ENCODE data around the gene WNT11. TPM values are rescaled to one million over a fixed set of nuclear protein-coding genes. Genes with fewer than 3 reads are reported as not detected.

WNT11 gene
- total RNA-seq, 1 experiment from 2014 or later: not detected

DNA sequence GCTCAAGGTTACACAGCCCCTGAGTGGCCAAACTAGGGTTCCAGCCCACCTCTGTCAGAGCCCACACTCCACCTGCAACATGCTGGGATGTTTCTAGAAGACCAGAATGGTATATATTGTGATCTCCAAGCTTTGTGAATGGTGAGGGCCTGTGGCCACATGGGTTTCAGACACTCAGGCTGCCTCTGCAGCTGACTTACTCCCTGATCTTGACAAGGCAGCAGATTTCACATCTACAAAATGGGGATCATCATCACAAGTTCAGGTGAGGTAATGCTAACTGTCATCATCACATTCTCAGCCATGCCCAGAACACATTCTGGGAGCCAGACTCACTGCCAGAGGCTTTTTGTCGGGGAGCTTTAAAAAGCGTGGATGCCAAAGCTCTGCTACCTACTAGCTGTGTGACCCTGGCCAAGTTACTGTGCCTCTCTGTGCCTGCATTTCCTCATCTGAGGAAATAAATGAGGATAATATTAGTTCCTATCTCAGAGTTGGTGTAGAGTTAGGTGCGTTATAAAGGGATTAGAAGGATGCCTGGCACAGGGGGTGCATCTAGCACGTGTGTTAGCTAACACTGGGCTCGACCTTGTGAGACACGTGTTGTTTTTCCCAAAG is 24.9 kb upstream of the WNT11 start:
- DNase-seq: no peak
- no peak overlapping the region for H3K4me3 ChIP-seq
- no peak overlapping the region for H2AFZ ChIP-seq
- H3K36me3 ChIP-seq (ENCODE audit: low read depth): no peaks in the 10 kb centered on the region
- no peaks in the 10 kb centered on the region for H3K9me2 ChIP-seq (ENCODE audit: insufficient read depth)
- no peak overlapping the region for H3K4me2 ChIP-seq
- BruUV-seq (replicated peaks): no TSS peak
- ChIA-PET CTCF (no interaction called here), POLR2A (ENCODE audit: unreplicated experiment) (no interaction called here)
- H3K79me2 ChIP-seq (ENCODE audit: low read depth): no peaks in the 10 kb centered on the region
- H3K4me1 ChIP-seq (replicated peaks; ENCODE audit: insufficient read depth): peaks cover 14% of the 10 kb centered on the region
- H3K27ac ChIP-seq: no peak overlapping the region
- H3K9me3 ChIP-seq (ENCODE audit: insufficient read depth, low read depth): no peaks in the 10 kb centered on the region
- no peaks in the 10 kb centered on the region for H4K20me1 ChIP-seq (ENCODE audit: insufficient read depth)
- intact Hi-C loops (cut with micrococcal nuclease; ENCODE audit: unreplicated experiment): no loop called here
- no peak for TF ChIP-seq EZH2 (IDR thresholded peaks at IDR 0.05; ENCODE audit: low read depth)
- TF ChIP-seq, protein P1, sequence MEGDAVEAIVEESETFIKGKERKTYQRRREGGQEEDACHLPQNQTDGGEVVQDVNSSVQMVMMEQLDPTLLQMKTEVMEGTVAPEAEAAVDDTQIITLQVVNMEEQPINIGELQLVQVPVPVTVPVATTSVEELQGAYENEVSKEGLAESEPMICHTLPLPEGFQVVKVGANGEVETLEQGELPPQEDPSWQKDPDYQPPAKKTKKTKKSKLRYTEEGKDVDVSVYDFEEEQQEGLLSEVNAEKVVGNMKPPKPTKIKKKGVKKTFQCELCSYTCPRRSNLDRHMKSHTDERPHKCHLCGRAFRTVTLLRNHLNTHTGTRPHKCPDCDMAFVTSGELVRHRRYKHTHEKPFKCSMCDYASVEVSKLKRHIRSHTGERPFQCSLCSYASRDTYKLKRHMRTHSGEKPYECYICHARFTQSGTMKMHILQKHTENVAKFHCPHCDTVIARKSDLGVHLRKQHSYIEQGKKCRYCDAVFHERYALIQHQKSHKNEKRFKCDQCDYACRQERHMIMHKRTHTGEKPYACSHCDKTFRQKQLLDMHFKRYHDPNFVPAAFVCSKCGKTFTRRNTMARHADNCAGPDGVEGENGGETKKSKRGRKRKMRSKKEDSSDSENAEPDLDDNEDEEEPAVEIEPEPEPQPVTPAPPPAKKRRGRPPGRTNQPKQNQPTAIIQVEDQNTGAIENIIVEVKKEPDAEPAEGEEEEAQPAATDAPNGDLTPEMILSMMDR (conservative IDR thresholded peaks at IDR 0.05): no peak
- no peaks in the 10 kb centered on the region for H3K27me3 ChIP-seq (ENCODE audit: insufficient read depth, low read depth)
- peaks cover 12% of the 10 kb centered on the region; the same call in 1 of the 2 replicates for H3F3A ChIP-seq (ENCODE audit: insufficient read depth, low read depth)

DNA sequence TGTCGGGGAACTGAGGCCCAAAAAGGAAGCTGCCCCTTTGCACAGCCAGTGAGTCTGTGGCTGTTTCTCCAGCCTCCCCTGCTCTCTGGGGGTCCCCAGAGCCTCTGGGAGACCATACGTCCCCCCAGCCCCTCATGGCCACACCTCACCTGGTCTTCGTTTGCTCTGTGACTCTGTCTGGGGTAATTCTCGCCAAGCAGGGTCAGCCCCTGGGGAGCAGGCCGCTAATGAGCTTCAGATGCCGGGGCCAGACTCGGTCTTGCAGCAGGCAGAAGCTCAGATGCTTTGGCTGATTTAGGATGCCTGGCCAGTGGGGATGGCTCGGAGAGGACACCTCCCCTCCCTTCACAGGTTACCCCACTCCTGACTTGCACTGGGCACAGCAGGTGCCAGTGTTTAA is 24.1 kb upstream of the WNT11 start:
- intact Hi-C loops (cut with micrococcal nuclease; ENCODE audit: unreplicated experiment): no loop called here
- no peak for DNase-seq
- Histone ChIP-seq H4K20me1 (ENCODE audit: insufficient read depth) (no peaks in the 10 kb centered on the region), H3K9me3 (ENCODE audit: insufficient read depth, low read depth) (no peaks in the 10 kb centered on the region), H3K27me3 (ENCODE audit: insufficient read depth, low read depth) (no peaks in the 10 kb centered on the region), H3K4me3 (no peak overlapping the region), H3K4me1 (replicated peaks; ENCODE audit: insufficient read depth) (peaks cover 14% of the 10 kb centered on the region), H3K36me3 (ENCODE audit: low read depth) (no peaks in the 10 kb centered on the region), H3K79me2 (ENCODE audit: low read depth) (no peaks in the 10 kb centered on the region), H3K27ac (no peak overlapping the region), H2AFZ (no peak overlapping the region), H3K4me2 (no peak overlapping the region), H3K9me2 (ENCODE audit: insufficient read depth) (no peaks in the 10 kb centered on the region), H3F3A (ENCODE audit: insufficient read depth, low read depth) (peaks cover 12% of the 10 kb centered on the region; the same call in 1 of the 2 replicates)
- ChIA-PET POLR2A (ENCODE audit: unreplicated experiment) (no interaction called here), CTCF (no interaction called here)
- TF ChIP-seq, protein P1 (conservative IDR thresholded peaks at IDR 0.05): no peak
- no peak for TF ChIP-seq EZH2 (IDR thresholded peaks at IDR 0.05; ENCODE audit: low read depth)
- no TSS peak for BruUV-seq (replicated peaks)

DNA sequence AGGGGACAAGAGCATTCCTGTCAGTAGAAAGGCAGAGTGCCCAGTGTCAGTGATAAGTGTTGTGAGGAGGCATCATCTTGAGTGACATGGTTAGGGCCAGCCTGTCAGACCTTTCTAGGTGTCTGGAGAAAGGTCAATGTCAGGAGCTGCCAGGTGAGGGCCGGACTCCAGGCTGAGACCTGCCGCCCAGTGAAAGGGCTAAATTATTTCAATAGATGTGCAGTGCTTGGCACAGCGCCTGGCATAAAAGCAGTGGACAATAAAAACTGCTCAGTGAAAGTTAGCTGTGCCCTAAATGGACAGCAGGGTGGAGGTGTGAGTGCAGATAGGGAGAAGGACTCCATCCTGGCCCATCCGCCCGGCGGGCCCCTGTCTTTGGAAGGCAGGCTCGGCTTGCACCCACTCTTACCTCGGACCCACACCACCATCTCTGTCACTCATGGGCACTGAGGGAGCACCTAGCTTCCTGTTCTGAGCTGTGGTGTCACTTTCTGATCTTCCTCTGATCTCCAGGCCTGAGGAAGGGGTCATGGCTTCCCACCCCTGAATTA is 23.5 kb upstream of the WNT11 start:
- no peak overlapping the region for H3K4me2 ChIP-seq
- intact Hi-C loops (cut with micrococcal nuclease; ENCODE audit: unreplicated experiment): no loop called here
- no peaks in the 10 kb centered on the region for H3K36me3 ChIP-seq (ENCODE audit: low read depth)
- H3K4me1 ChIP-seq (replicated peaks; ENCODE audit: insufficient read depth): peaks cover 14% of the 10 kb centered on the region
- ChIA-PET POLR2A (ENCODE audit: unreplicated experiment) (no interaction called here), CTCF (no interaction called here)
- BruUV-seq (replicated peaks): no TSS peak
- H3K27me3 ChIP-seq (ENCODE audit: insufficient read depth, low read depth): no peaks in the 10 kb centered on the region
- no peak overlapping the region for H2AFZ ChIP-seq
- H3K9me2 ChIP-seq (ENCODE audit: insufficient read depth): no peaks in the 10 kb centered on the region
- H4K20me1 ChIP-seq (ENCODE audit: insufficient read depth): no peaks in the 10 kb centered on the region
- H3K9me3 ChIP-seq (ENCODE audit: insufficient read depth, low read depth): no peaks in the 10 kb centered on the region
- no peak overlapping the region for H3K27ac ChIP-seq
- no peak overlapping the region for H3K4me3 ChIP-seq
- DNase-seq: no peak
- TF ChIP-seq EZH2 (IDR thresholded peaks at IDR 0.05; ENCODE audit: low read depth): no peak
- TF ChIP-seq, protein P1 (conservative IDR thresholded peaks at IDR 0.05): no peak
- H3K79me2 ChIP-seq (ENCODE audit: low read depth): no peaks in the 10 kb centered on the region
- peaks cover 12% of the 10 kb centered on the region; the same call in 1 of the 2 replicates for H3F3A ChIP-seq (ENCODE audit: insufficient read depth, low read depth)

Measured in PC-9 (cell line).